PFSK-1 (cell line): ENCODE measurements around the gene RPS6KA2.

Source experiments
- FOXP2 ChIP-seq: optimal IDR thresholded peaks from 2 replicates; pipeline ENCODE3; 2011; ENCODE audit warnings: borderline replicate concordance, control low read depth, inconsistent platforms; ENCODE audit not compliant: insufficient read depth; ENCODE audit errors: extremely low read length, extremely low read depth
- POLR2AphosphoS5 ChIP-seq: IDR thresholded peaks from 2 replicates; pipeline ENCODE4 v1.6.1; 2012; ENCODE audit warnings: low read depth, mild to moderate bottlenecking, control low read depth, low read length, moderate library complexity
- SIN3A ChIP-seq: IDR thresholded peaks from 2 replicates; pipeline ENCODE4 v1.6.1; 2012; ENCODE audit warnings: mild to moderate bottlenecking, low read length, moderate library complexity, borderline replicate concordance; ENCODE audit not compliant: insufficient read depth
- TAF1 ChIP-seq: IDR thresholded peaks from 2 replicates; pipeline ENCODE4 v1.6.1; 2012; ENCODE audit warnings: low read length, control low read depth, borderline replicate concordance; ENCODE audit not compliant: insufficient read depth
- TF ChIP-seq, protein P1 (sequence below), 2 experiments: IDR thresholded peaks; 2 replicates each; pipeline versions ENCODE4 v1.6.1 to v1.8.0; 2011 to 2012; ENCODE audit warnings: low read depth in 2 of 2, low read length in 2 of 2, control low read depth in 1 of 2, inconsistent platforms in 1 of 2, mild to moderate bottlenecking in 1 of 2, moderate library complexity in 1 of 2; ENCODE audit not compliant: insufficient read depth in 1 of 2

DNA sequence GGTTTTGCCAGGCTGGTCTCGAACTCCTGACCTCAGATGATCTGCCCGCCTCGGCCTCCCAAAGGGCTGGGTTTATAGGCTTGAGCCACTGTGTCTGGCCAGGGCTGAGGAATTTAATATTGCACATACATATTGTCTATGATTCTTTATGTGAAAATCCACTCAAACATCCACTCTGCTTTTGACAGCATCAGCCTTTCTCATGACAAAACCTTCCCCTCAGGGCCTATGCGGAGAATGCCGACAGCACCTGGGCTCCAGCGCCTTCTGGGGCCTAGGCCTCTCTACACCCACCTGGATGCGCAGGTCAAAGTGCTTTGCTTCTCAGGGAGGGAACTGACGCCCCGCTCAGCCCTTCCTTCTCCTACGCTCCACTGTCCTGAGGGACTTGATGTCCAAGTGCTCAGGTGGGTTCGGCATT, 46.0 kb downstream of the RPS6KA2 start:
- TF ChIP-seq, protein P1, sequence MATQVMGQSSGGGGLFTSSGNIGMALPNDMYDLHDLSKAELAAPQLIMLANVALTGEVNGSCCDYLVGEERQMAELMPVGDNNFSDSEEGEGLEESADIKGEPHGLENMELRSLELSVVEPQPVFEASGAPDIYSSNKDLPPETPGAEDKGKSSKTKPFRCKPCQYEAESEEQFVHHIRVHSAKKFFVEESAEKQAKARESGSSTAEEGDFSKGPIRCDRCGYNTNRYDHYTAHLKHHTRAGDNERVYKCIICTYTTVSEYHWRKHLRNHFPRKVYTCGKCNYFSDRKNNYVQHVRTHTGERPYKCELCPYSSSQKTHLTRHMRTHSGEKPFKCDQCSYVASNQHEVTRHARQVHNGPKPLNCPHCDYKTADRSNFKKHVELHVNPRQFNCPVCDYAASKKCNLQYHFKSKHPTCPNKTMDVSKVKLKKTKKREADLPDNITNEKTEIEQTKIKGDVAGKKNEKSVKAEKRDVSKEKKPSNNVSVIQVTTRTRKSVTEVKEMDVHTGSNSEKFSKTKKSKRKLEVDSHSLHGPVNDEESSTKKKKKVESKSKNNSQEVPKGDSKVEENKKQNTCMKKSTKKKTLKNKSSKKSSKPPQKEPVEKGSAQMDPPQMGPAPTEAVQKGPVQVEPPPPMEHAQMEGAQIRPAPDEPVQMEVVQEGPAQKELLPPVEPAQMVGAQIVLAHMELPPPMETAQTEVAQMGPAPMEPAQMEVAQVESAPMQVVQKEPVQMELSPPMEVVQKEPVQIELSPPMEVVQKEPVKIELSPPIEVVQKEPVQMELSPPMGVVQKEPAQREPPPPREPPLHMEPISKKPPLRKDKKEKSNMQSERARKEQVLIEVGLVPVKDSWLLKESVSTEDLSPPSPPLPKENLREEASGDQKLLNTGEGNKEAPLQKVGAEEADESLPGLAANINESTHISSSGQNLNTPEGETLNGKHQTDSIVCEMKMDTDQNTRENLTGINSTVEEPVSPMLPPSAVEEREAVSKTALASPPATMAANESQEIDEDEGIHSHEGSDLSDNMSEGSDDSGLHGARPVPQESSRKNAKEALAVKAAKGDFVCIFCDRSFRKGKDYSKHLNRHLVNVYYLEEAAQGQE (IDR thresholded peaks at IDR 0.05; ENCODE audit: insufficient read depth in 1 of 2, low read depth in 2 of 2, low read length in 2 of 2) = no peak
- no peak for TF ChIP-seq TAF1
- TF ChIP-seq POLR2AphosphoS5 = no peak
- TF ChIP-seq SIN3A = no peak
- no peak for TF ChIP-seq FOXP2
